Esophagus squamous epithelium (tissue), 4 donors: ENCODE measurements around the gene METTL1.
A peak's percentile ranks its signal among the peaks of the same experiment; 100 is the strongest.

ENCODE experiments used
- CTCF ChIP-seq, 6 experiments: fragments of 450-650 bp in 4 of 6; fragments of 200-600 bp in 2 of 6; sonication (generic) in 2 of 6; IDR thresholded peaks; one replicate each; pipeline ENCODE4 v1.5.1; 2016 to 2019; ENCODE audit warnings: antibody characterized with exemption in 6 of 6, mild to moderate bottlenecking in 4 of 6, moderate library complexity in 4 of 6
- POLR2A ChIP-seq, 4 donors: fragments of 450-650 bp; IDR thresholded peaks; one replicate each; pipeline ENCODE4 v1.6.1; 2017; ENCODE audit warnings: antibody characterized with exemption in 4 of 4, mild to moderate bottlenecking in 4 of 4, moderate library complexity in 3 of 4

- TF ChIP-seq CTCF (IDR thresholded peaks at IDR 0.05) (peak in 4 of 6 experiments; percentile 24 to 58 (median 44)), POLR2A (IDR thresholded peaks at IDR 0.05) (no peak)
Measured at GRCh38 chr12:57759360-57759980, 12.4 kb downstream of the METTL1 start.
